HepG2 (cell line): Measurements from ENCODE around the gene INAFM1. TPM values are rescaled to one million over a fixed set of nuclear protein-coding genes. Genes with fewer than 3 reads are reported as not detected.

Experiments used
- ELF1 ChIP-seq: sonication (generic); formaldehyde crosslinking; IDR thresholded peaks from 2 replicates; pipeline ENCODE4 v1.4.0; 2020; ENCODE audit warnings: missing genetic modification reagents
- GATAD2A ChIP-seq: IDR thresholded peaks from 2 replicates; pipeline ENCODE4 v1.6.1; 2016
- GMEB2 ChIP-seq: IDR thresholded peaks from 2 replicates; pipeline ENCODE4 v1.6.1; 2016; ENCODE audit warnings: missing biosample characterization, missing genetic modification reagents, low read depth
- KDM4B ChIP-seq: sonication (generic); formaldehyde crosslinking; IDR thresholded peaks from 2 replicates; pipeline ENCODE4 v1.4.0; 2020; ENCODE audit warnings: missing genetic modification reagents
- KLF11 ChIP-seq: IDR thresholded peaks from 2 replicates; pipeline ENCODE4 v1.6.1; 2016; ENCODE audit warnings: missing compliant biosample characterization
- KLF12 ChIP-seq: sonication (generic); formaldehyde crosslinking; IDR thresholded peaks from 2 replicates; pipeline ENCODE4 v1.4.0; 2020; ENCODE audit warnings: missing genetic modification reagents, borderline replicate concordance
- MXD3 ChIP-seq: IDR thresholded peaks from 2 replicates; pipeline ENCODE4 v1.6.1; 2016; ENCODE audit warnings: mild to moderate bottlenecking, missing biosample characterization, missing genetic modification reagents
- MYPOP ChIP-seq: sonication (generic); formaldehyde crosslinking; IDR thresholded peaks from 2 replicates; pipeline ENCODE4 v1.8.1; 2023; ENCODE audit warnings: mild to moderate bottlenecking, moderate library complexity, missing genetic modification reagents
- NR1H2 ChIP-seq: sonication (generic); formaldehyde crosslinking; IDR thresholded peaks from 2 replicates; pipeline ENCODE4 v1.8.1; 2022; ENCODE audit warnings: low read depth, missing genetic modification reagents, borderline replicate concordance
- PHF5A ChIP-seq: IDR thresholded peaks from one replicate; pipeline ENCODE4 v1.6.1; 2018; ENCODE audit warnings: low read depth, missing genetic modification reagents; ENCODE audit not compliant: unreplicated experiment
- REL ChIP-seq: sonication (generic); formaldehyde crosslinking; conservative IDR thresholded peaks from 2 replicates; pipeline ENCODE4 v1.8.0; 2022; ENCODE audit warnings: mild to moderate bottlenecking, missing genetic modification reagents, moderate library complexity
- SOX13 ChIP-seq, 3 experiments: fragments of 450-650 bp in 1 of 3; sonication (generic) in 1 of 3; formaldehyde crosslinking in 1 of 3; IDR thresholded peaks in 2 of 3; conservative IDR thresholded peaks in 1 of 3; 2 replicates each; pipeline versions ENCODE4 v1.5.0 to v1.6.1; 2016 to 2020; ENCODE audit warnings: antibody characterized with exemption in 1 of 3, mild to moderate bottlenecking in 1 of 3, missing compliant biosample characterization in 1 of 3, missing genetic modification reagents in 1 of 3, moderate library complexity in 1 of 3
- SOX5 ChIP-seq: IDR thresholded peaks from 2 replicates; pipeline ENCODE4 v1.6.1; 2016; ENCODE audit warnings: borderline replicate concordance
- SOX6 ChIP-seq, 2 experiments: fragments of 450-650 bp in 1 of 2; sonication (generic) in 1 of 2; formaldehyde crosslinking in 1 of 2; IDR thresholded peaks; 2 replicates each; pipeline versions ENCODE4 v1.4.0 to v1.6.1; 2017 to 2020; ENCODE audit warnings: antibody characterized with exemption in 1 of 2, mild to moderate bottlenecking in 1 of 2, missing genetic modification reagents in 1 of 2
- SP2 ChIP-seq: sonication (generic); formaldehyde crosslinking; IDR thresholded peaks from 2 replicates; pipeline ENCODE4 v1.5.1; 2020; ENCODE audit warnings: mild to moderate bottlenecking, missing genetic modification reagents
- SPEN ChIP-seq: sonication (generic); formaldehyde crosslinking; IDR thresholded peaks from 2 replicates; pipeline ENCODE4 v1.5.1; 2020; ENCODE audit warnings: low read depth, mild to moderate bottlenecking, missing genetic modification reagents
- SRSF4 ChIP-seq: fragments of 200-400 bp; formaldehyde crosslinking; IDR thresholded peaks from one replicate; pipeline ENCODE4 v1.6.1; 2018; ENCODE audit warnings: mild to moderate bottlenecking, low read depth, low read length, moderate library complexity; ENCODE audit not compliant: poor library complexity, severe bottlenecking
- TCF7 ChIP-seq: sonication (generic); IDR thresholded peaks from 2 replicates; pipeline ENCODE4 v1.6.1; 2016; ENCODE audit warnings: antibody characterized with exemption, low read depth
- ZNF441 ChIP-seq: sonication (generic); formaldehyde crosslinking; IDR thresholded peaks from 2 replicates; pipeline ENCODE4 v1.7.0; 2021; ENCODE audit warnings: missing genetic modification reagents, borderline replicate concordance
- ZNF772 ChIP-seq: sonication (generic); formaldehyde crosslinking; IDR thresholded peaks from 2 replicates; pipeline ENCODE4 v1.5.0; 2020; ENCODE audit warnings: mild to moderate bottlenecking, missing genetic modification reagents
- ZSCAN22 ChIP-seq: sonication (generic); formaldehyde crosslinking; IDR thresholded peaks from 2 replicates; pipeline ENCODE4 v1.4.0; 2020; ENCODE audit warnings: mild to moderate bottlenecking, missing genetic modification reagents
- polyA plus RNA-seq, 8 experiments: library from polyadenylated mRNA; depleted of rRNA in 3 of 8; stranded (reverse) in 7 of 8; unstranded in 1 of 8; fragments of >200 nt; fragmentation: Illumina TruSeq in 4 of 8; extraction: Trizol in 4 of 8; gene quantifications; 2 replicates each; pipeline versions ENCODE4 v1.2.1 to v1.2.3, GENCODE V29; 2011 to 2016; ENCODE audit warnings: low read depth in 4 of 8, missing spikeins in 1 of 8, mixed read lengths in 1 of 8; ENCODE audit not compliant: insufficient read depth in 1 of 8
- total RNA-seq, 5 experiments: library from RNA; depleted of rRNA; stranded (reverse); fragments of >200 nt; fragmentation: Illumina TruSeq; extraction: Trizol; gene quantifications; 2 replicates each; pipeline ENCODE4 v1.2.3, GENCODE V29; 2016; ENCODE audit warnings: low read depth in 1 of 5
- TF ChIP-seq, protein P1 (sequence below): sonication (generic); formaldehyde crosslinking; IDR thresholded peaks from 2 replicates; pipeline ENCODE4 v1.4.0; 2020; ENCODE audit warnings: missing genetic modification reagents

INAFM1 gene
- total and polyA plus RNA-seq, 2 of the 13 experiments (the other 11 are each of a cell fraction or from before 2014, with no cell fraction given): 0.88 to 1.9 TPM

DNA sequence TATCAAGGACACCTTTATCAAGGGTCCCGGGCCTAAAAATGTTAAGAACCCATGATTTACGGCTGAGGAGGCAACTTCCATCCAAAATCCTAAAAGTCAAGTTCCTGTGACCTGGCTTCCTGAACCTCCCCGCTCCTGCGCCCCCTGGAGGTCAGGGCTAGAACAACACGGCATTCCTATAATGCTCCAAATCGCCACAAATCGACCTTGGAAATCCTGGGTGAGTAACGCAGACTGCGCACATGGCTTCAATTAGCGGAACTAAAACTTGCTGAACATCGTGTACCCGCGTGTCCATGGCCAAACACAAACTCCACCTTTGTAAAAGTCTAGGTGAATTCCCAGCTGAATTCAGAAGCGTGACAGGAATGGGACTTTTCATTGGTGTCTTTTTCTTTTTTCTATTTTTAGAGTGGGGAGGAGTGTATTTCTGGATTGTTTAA lies 30.6 kb downstream of the INAFM1 start (continued):
- TF ChIP-seq KLF12 (CRISPR knock-in tag) (no peak), NR1H2 (CRISPR knock-in tag) (no peak), MXD3 (CRISPR knock-in tag) (no peak), SRSF4 (no peak), SOX13 (IDR thresholded peaks at IDR 0.05) (no peak), SOX13 (CRISPR knock-in tag; conservative IDR thresholded peaks at IDR 0.05 in 1 of 2, IDR thresholded peaks at IDR 0.05 in 1 of 2) (peak in 1 of 2 experiments; percentile 19; a peak in 1 of 4 replicates), PHF5A (CRISPR knock-in tag) (peak; percentile 24), ZNF772 (CRISPR knock-in tag) (no peak), MYPOP (CRISPR knock-in tag) (peak; percentile 45; the same call in 1 of the 2 replicates), ELF1 (CRISPR knock-in tag) (peak; percentile 74), SPEN (CRISPR knock-in tag) (peak; percentile 39; the same call in 1 of the 2 replicates), SOX5 (CRISPR knock-in tag) (peak; percentile 56; the same call in 1 of the 2 replicates), KLF11 (CRISPR knock-in tag) (no peak), SOX6 (IDR thresholded peaks at IDR 0.05) (no peak), SOX6 (CRISPR knock-in tag; IDR thresholded peaks at IDR 0.05) (peak; percentile 53), ZNF441 (CRISPR knock-in tag) (peak; percentile 27; the same call in 1 of the 2 replicates), TCF7 (no peak), ZSCAN22 (CRISPR knock-in tag) (no peak), SP2 (CRISPR knock-in tag) (no peak), GATAD2A (peak; percentile 80), GMEB2 (CRISPR knock-in tag) (no peak), KDM4B (CRISPR knock-in tag) (no peak), REL (CRISPR knock-in tag) (no peak)
- TF ChIP-seq, protein P1, sequence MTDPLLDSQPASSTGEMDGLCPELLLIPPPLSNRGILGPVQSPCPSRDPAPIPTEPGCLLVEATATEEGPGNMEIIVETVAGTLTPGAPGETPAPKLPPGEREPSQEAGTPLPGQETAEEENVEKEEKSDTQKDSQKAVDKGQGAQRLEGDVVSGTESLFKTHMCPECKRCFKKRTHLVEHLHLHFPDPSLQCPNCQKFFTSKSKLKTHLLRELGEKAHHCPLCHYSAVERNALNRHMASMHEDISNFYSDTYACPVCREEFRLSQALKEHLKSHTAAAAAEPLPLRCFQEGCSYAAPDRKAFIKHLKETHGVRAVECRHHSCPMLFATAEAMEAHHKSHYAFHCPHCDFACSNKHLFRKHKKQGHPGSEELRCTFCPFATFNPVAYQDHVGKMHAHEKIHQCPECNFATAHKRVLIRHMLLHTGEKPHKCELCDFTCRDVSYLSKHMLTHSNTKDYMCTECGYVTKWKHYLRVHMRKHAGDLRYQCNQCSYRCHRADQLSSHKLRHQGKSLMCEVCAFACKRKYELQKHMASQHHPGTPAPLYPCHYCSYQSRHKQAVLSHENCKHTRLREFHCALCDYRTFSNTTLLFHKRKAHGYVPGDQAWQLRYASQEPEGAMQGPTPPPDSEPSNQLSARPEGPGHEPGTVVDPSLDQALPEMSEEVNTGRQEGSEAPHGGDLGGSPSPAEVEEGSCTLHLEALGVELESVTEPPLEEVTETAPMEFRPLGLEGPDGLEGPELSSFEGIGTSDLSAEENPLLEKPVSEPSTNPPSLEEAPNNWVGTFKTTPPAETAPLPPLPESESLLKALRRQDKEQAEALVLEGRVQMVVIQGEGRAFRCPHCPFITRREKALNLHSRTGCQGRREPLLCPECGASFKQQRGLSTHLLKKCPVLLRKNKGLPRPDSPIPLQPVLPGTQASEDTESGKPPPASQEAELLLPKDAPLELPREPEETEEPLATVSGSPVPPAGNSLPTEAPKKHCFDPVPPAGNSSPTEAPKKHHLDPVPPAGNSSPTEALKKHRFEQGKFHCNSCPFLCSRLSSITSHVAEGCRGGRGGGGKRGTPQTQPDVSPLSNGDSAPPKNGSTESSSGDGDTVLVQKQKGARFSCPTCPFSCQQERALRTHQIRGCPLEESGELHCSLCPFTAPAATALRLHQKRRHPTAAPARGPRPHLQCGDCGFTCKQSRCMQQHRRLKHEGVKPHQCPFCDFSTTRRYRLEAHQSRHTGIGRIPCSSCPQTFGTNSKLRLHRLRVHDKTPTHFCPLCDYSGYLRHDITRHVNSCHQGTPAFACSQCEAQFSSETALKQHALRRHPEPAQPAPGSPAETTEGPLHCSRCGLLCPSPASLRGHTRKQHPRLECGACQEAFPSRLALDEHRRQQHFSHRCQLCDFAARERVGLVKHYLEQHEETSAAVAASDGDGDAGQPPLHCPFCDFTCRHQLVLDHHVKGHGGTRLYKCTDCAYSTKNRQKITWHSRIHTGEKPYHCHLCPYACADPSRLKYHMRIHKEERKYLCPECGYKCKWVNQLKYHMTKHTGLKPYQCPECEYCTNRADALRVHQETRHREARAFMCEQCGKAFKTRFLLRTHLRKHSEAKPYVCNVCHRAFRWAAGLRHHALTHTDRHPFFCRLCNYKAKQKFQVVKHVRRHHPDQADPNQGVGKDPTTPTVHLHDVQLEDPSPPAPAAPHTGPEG (CRISPR knock-in tag): no peak
